Right forelimb (tissue), 1 donor: Measurements from ENCODE around the gene ZNRF1.
"Not testable (repeated sequence)": the region's sequence is repeated elsewhere in the genome, so short reads cannot be mapped to it uniquely, and the experiment has no call there.

Experiments used
- DNase-seq: peaks from one replicate; pipeline ENCODE4 v3.0.0-alpha.2; 2018

ZNRF1 gene

DNA sequence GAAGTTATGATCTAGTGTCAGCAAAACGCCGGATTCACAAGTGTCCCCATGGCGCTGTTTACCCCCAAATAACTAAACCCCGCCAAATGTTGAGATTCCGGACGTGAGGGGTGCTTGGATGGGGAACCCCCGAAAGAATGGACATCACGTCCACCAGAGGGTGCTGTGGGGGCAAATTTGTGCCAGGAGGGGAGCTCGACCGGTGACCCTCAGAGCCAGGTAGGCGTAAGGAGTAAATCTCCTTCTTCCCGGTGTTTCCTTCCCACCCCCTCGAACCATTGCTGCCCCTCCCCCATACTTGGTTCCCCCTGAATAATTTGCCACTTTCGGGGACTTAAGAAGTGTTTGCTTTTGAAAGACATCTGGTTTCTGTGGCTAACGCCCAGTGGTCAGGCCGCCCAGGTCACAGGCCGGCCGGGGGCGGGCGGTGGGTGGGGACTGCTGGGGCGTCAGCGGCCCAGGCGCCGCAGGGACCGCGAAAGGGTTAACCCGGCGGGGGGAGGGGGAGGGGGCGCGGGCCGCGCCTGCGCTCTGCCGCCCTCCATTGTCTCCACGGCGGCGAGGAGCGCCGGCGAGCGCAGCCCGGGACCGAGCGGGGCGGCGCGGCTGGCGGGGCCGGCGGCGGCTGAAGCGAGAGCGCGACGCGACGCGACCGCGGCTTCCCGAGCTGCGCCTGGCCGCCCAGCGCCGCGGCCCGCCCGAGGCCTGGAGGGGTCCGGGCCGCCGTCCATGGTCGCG is at the start of gene ZNRF1:
Gene ZNRF1, plus strand, starts transcription at position 544 of the 738 bp plus-strand sequence. CDS start 648 bp downstream, outside the sequence.
- peak; percentile 94 for DNase-seq

DNA sequence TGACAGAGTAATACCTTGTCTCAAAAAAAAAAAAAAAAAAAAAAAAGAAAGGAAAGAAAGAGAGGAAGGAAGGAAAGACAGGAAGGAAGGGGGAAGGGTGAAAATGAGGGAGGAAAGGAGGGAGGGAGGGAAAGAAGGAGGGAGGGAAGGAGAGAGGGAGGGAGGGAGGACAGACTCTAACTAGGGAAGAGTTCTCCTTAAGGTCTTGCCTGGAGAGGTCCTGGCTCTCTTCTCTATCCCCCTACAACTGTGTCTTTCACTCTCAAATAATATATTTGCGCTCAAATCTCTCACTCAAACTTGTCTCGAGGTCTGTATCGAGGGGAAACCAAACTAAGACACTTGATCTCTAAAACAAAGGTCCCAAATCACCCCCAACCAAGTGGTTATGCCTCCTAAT is 49.5 kb upstream of the ZNRF1 start:
- DNase-seq = no peak

DNA sequence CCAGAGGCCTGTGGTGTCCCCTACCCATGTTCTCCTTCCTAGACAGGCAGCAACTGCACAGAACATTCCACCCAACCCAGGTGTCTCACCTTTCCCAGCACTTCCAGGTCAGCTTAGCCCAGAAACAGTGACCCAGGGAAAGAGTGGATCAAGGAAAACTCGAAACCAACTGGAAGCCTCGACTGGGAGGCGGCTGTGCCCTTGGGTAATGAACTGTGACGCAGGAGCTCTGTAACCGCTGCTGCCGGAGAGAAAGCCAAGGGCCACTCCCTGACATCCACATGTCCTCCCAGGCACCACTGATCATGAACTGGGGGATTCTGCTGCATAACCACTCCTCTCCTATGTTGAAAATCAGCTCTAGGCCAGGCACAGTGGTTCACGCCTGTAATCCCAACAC is 48.3 kb upstream of the ZNRF1 start:
- DNase-seq = no peak

DNA sequence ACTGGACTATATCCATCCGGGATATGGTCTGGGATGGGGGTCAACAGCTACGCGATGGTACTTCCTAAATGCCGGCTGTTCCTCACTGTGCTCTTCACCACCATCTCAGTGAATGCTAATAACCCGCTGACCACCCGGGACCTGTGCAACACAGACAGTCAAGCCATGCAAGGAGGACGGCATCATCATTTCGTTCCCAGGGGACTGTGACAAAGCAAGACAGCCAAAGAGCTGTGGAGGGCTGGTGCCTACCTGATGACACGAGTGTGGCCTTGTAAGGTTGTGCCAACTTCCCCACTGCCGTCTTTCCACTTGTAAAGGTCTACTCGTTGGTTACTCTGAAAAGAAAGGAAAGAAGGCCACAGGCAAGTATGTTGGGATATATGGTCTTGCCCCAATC is 47.6 kb upstream of the ZNRF1 start:
- no peak for DNase-seq

DNA sequence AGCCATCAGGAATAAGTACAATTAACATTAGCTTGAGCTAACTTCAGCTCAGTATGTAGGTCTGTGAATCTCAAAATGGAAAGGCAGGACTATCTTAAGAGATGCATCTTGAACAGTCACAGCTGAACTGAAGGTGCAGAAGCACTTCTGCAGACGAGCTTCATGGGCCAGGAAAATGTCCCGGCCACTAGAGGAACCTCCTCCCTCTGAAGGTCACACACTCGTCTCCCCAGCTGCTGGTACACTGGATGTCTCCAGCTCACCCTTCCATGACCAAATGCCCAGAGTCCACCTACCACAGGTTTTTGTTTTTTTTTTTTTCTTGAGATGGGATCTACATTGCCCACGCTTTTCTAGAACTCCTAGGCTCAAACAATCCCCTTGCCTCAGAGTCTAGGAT is 47.1 kb upstream of the ZNRF1 start:
- DNase-seq = no peak

DNA sequence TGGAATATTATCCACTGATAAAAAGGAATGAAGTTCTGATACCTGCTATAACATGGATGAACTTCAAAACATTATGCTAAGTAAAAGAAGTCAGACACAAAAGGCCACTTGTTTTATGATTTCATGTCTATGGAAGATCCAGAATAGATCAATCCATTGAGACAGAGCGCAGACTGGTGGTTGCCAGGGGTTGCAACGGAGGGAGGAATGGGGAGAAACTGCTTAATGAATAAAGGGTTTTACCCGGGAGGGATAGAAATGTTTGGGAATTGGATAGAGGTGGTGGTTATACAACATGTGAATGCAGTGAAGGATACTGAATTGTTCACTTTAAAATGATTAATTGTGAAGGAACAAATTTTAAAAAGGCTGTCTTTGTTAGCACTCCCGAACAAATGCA is 44.1 kb upstream of the ZNRF1 start:
- no peak for DNase-seq

DNA sequence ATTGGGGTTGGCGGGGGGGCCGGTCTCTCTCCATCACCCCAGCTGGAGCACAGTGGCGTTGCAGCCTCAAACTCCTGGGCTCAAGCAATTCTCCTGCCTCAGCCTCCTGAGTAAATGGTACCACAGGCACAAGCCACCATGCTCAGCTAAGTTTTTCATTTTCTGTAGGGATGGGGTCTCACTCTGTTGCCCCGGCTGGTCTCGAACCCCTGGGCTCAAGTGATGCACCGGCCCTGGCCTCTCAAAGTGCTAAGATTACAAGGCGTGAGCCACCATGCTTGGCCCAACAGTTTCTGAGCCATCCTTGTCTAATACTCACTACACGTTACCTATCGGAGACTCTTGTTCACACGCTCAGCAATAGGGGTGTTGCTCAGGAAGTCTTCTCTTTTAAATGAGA is 25.5 kb upstream of the ZNRF1 start:
- DNase-seq = no peak

DNA sequence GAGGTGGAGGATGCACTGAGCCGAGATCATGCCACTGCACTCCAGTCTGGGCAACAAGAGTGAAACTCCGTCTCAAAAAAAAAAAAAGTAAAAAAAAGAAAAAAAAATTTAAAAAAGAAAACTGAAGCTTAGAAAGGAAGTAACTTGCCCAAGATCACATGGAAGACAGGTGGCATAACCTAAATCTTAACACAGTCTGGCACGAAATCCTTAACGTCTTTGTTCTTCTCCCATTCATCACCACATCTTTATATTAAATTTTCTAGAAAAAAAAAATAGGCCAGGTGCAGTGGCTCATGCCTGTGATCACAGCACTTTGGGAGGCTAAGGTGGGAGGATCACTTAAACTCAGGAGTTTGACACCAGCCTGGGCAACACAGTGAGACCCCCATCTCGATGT is 23.2 kb upstream of the ZNRF1 start:
- DNase-seq = no peak

DNA sequence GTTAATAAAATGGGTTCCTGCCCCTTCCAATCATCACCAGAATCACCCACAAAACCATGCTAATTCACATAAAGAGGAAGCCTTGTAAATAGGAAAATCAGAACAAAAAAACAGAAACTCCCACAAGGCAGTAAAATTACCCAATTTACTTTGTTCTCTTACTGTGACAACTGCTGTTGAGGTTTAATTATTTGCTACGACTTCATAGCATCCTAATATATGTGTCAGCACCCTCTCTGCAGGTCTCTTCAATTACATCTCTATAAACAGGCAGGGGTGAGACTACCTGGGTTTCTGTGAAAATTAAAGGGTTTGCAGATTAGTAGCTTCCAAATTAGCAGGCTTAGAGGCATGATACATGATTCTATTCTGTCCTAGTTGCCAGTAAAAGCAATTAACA is 16.6 kb upstream of the ZNRF1 start:
- DNase-seq = no peak

DNA sequence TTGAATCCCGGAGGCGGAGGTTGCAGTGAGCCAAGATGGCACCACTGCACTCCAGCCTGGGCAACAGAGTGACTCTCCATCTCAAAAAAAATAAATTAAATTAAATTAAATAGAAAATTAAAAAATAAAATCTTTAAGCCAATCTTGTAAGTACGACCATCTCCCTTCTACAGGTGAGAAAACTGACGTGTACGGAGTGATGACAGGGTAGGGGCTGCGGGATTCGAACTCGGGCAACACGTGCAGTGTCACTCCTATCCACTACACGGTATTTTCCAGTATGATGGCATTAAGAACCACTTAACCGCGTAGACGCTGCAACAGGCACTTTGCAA is 14.7 kb upstream of the ZNRF1 start:
- DNase-seq = no peak

DNA sequence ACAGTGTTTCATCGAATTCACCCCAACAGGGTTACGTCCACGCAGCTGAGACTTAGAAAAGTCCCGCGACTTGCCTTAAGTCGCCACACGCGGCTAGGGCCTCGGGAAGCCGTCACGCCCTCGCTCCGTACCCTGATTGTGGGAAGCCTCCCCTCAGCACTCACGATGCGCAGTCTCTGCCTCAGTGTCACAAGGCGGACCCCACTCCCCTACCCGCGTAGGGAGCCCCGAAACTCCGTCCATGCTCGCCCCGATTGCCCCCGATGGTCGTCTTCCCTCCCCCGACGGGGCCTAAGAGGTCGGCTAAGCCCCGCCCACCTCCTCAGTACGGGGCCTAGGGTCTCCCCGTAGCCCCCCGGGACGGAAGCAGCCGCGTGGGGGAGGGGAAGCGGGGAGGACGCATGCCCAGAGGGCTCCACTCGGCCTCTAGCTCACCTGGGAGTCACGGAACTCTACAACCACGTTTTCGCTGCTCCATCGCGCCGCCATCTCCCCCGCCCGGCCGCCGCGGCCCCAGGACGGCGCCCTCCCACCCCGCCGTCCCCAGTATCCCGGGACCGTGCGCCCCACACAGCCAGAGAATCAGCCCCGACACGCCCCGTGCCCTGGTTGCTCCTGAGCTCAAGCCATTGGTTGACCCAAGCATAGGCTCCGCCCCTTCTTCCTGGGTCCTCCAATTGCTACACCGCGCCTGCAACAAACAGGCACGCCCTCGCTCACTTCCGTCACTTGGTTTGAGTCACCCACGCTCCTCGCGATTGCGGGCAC is 14.1 kb upstream of the ZNRF1 start, which contains the start of gene WDR59:
Gene WDR59, minus strand, starts transcription at position 595 of the 768 bp plus-strand sequence. Its CDS starts 106 bp downstream, at position 489.
- peak; percentile 97 for DNase-seq

DNA sequence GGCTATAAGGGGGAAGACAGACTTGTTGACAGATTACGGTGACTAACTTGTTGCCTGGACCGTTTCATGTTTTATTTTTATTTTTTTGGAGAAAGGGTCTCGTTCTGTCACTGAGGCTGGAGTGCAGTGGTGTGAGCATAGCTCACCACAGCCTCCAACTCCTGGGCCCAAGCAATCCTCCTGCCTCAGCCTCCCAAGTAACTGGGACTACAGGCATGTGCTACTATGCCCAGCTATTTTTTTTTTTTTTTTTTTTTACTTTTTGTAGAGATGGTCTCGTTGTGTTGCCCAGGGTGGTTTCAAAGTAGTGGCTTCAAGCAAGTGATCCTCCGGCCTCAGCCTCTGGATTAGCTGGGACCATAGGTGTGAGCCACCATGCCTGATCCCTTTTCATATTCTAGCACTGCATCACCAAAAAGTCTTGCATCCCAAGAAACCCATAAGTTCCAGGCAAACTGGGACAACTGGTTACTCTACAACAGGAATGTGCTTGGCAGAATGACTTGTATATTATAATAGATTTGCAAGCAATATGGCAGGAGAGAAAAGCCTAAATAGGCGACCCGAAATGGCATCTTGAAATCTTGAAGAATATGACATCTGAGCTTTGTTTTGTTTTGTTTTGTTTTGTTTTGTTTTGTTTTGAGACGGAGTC is 11.7 kb upstream of the ZNRF1 start:
- no peak for DNase-seq

DNA sequence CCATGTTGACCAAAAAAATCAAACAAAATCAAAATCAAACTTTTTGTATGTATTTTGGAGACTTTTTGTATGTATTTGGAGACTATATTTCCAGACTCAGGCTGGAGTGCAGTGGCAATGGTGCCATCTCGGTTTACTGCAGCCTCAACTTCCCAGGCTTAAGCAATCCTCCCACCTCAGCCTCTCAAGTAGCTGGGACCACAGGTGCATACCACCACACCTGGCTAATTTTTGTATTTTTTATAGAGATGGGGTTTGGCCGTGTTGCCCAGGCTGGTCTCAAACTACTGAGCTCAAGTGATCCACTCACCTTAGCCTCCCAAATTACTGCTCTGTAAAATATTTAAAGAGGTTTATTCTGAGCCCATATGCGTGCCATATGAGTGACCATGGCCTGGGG is 9.0 kb upstream of the ZNRF1 start:
- not testable (repeated sequence) for DNase-seq

DNA sequence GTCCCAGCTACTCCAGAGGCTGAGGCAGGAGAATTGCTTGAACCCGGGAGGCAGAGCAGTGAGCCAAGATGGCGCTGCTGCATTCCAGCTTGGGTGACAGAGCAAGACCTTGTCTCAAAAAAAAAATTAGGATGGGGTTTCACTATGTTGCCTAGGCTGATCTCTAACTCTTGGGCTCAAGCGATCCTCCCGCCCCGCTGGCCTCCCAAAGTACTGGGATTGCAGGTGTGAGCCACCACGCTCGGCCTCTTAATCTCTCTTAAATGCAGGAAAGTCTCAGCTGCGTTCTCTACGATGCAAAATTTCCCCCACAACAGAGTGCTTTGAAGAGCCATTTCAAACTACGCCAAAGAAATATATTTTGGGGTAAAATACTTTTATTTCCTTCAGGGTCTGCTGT is 8.0 kb upstream of the ZNRF1 start:
- no peak for DNase-seq

DNA sequence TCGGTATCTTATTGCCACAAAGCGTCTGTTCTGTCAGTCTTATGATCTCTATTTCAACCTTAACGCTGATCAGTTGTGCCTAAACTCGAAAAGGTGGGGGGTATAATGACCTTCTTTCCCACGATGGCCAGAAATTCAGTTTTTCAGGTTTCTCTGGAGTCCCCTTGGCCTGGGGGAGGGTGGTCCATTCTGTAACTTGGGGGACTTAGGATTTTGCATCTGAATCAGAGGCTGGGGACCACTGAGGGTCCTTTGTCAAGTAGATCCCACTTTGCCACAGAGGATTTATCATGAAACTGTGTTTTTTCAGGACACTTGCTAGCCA is 7.6 kb upstream of the ZNRF1 start:
- no peak for DNase-seq

DNA sequence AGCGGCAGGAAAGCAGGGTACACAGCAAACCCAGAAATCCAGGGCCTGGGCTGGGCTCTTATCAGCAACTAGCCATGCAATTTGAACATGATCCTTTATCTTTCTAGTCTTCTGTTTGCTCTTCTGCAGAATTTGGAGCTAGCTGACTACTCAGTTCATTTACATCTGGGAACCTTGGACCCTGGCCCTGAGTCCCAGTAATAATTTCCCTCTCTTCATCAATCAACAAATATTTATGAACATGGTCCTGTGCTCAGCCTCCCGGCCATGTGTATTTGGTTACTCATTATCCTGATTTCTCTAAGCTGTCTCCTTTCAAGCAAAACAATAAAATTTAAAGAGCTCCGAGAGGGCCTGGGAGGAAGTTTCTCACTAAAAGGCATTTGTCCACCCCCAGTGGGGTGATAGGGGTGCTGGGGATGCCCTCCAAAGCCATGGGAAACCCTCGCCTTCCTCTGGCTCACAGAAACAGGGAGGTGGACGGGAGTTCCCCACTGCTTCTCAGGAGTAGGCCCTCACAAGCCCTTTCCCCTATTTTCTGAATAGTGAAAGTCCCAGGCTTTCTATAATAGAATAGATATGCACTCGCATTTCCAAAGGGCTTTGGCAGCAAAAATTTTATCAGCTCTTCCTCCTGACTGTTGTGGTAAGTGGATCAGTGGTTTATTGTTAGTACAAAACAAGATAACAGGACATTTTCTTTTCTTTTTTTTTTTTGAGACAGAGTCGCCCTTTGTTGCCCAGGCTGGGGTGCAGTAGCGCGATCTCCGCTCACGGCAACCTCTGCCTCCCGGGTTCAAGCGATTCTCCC is 7.0 kb upstream of the ZNRF1 start:
- DNase-seq = no peak

DNA sequence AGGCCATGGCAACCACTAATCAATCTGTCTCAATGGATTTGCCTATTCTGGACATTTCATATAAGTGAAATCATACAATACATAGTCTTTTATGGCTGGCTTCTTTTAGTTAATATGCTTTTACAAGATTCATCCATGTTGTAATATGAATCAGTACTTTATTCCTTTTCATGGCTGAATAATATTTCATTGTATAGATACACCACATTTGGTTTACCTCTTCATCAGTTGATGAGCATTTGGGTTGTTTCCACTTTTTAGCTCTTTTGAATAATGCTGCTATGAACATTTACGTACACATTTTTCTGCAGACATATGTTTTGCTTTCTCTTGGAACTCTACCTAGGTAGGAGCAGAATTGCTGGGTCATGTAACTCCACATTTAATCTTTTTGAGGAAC is 2.8 kb upstream of the ZNRF1 start:
- no peak for DNase-seq

DNA sequence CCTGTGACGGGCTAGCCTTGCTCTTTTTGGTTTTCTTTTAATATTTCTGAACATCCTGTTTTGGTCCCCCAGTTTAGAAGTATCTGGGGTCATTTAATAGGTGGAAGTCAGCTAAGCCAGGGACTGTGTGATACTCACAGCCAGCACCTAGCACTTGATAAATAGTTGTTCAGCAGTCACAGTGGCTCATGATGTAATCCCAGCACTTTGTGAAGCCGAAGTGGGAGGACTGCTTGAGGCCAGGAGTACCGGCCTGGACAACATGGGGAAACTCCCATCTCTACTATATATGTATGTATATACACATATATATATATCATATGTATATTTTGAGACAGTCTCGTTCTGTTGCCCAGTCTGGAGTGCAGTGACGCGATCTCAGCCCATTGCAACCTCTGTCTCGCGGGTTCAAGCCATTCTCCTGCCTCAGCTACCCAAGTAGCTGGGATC is 1.8 kb upstream of the ZNRF1 start:
- DNase-seq = no peak

DNA sequence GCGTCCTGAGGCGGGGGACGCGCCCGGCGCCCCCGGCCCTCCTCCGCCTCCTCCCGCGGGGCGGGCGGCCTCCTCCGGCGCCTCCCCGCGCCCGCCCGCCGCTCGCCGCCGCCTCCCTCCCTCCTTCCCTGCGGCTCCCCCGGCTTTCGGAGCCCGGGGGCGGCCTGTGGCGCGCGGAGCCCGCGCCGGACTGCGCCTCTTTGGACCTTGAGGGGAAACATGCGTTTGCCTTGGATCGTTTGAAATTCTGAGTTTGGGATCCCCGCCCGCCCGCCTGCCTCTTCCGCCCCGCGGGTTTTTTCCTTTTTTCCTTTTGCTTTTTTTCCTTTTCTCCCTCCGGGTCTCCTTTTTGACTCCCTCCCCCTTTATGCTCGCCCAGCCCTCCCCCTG is 390 bp downstream of the ZNRF1 start:
- DNase-seq = no peak

DNA sequence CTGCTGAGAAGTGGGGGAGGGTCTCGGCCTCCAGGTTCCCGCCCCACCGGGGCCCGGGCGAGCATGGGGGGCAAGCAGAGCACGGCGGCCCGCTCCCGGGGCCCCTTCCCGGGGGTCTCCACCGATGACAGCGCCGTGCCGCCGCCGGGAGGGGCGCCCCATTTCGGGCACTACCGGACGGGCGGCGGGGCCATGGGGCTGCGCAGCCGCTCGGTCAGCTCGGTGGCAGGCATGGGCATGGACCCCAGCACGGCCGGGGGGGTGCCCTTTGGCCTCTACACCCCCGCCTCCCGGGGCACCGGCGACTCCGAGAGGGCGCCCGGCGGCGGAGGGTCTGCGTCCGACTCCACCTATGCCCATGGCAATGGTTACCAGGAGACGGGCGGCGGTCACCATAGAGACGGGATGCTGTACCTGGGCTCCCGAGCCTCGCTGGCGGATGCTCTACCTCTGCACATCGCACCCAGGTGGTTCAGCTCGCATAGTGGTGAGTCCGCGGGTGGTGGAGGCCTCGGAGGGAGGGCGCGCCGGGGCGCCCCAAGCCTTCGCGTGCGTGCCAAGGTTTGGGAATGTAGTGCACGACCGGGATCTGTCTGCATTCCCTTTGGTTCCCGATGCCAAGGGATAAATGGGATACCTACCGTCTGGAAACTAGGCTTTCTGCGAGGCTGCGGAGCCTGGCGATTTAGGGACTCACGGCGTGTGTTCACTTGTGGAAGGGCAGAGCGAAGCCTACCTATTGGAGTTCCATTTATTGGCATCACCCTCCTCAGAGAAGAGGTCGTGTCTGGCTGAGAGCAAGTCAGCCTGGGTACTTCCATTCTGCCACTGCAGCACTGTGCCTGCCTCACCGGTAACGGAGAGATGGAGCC is 1.0 kb downstream of the ZNRF1 start:
- DNase-seq = peak; percentile 56

DNA sequence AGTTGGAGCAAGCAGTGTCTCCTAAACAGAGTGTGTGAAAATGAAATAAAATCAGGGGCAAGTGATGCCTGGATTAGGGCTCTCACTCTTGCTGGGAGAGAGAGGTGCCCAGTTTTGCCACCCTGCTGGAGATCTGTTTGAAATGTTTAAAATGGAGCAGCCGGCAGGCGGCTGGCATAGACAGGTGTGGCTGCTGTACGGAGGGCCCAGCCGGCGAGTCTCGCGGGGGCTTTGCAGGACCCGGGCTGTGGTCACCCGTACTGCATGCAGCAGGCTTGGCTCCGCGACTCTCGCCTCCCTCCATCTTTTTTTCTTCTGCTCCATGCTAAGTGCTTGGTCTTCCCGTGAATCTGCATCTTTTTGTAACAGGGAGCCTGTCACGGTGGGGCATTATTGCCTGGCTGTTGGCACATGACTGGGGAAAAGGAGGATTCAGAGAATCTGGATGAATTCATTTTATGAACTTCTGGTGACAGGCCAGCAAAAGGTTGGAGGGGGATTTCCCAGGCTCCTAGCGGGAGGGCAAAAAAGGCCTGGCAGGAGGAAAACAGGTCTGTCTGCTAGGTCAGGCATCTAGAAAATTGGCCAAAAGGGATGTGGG is 1.8 kb downstream of the ZNRF1 start:
- DNase-seq = no peak

DNA sequence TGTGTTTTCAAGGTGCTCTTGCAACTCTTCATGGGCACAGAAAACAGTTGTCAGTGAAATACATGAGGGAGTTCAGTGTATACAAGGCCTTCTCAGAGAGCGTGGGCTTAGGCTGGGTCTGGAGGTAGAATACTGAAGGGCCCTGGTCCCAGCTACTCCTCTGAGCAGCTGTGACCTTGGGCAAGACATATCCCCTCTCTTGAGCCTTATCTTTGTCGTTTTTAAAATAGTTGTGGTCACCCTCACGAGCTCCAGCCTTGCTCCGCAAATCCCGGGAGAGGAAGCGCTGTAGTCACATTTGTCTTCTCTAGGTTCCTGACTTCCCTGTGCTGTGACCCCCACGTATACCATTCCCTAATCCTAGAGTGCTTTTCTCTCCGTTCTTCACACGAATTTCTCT is 3.6 kb downstream of the ZNRF1 start:
- DNase-seq = no peak
